ENCODE measurements around the gene SYNE1. TPM values are rescaled to one million over a fixed set of nuclear protein-coding genes. Genes with fewer than 3 reads are reported as not detected.

SYNE1 gene
- polyA plus RNA-seq, 1 donor from 2014 or later: 38.5 TPM

DNA sequence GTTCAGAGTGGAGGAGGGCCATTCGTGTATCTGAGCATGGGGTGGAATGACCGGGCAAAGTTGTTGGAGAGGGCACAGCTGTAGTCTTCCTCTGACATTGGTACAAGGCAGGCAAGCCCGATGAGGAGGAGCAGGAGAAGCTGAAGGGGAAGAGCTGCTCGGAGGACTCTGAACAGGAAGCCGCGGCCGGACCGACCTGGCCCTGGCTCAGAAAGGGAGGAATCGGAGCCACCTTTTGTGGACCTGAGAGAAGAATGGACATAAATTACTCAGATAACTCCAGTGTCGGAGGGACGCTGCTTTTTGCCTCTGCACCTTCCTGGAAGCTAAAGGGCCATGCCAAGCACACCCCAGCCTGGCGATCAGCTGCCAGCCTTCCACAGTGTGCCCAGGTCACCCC lies 514.7 kb downstream of the SYNE1 start:
- H3K4me2 ChIP-seq (ENCODE audit: low read length): no peak overlapping the region
- no peaks in the 10 kb centered on the region for H4K20me1 ChIP-seq (ENCODE audit: insufficient read depth)
- no peaks in the 10 kb centered on the region for H3K27me3 ChIP-seq (ENCODE audit: insufficient read depth, low read depth, low read length)
- no peak overlapping the region for H2AFZ ChIP-seq (ENCODE audit: low read depth, low read length)
- no peaks in the 10 kb centered on the region for H3K9me2 ChIP-seq (ENCODE audit: insufficient read depth, low read length)
- H3F3A ChIP-seq (ENCODE audit: insufficient read depth, low read length, poor library complexity, severe bottlenecking): no peaks in the 10 kb centered on the region
- H3K4me3 ChIP-seq (ENCODE audit: low read length): no peak overlapping the region
- TF ChIP-seq TAF1 (IDR thresholded peaks at IDR 0.05; ENCODE audit: low read depth) (no peak), CTCF (IDR thresholded peaks at IDR 0.05; ENCODE audit: poor library complexity, severe bottlenecking) (no peak), MXI1 (conservative IDR thresholded peaks at IDR 0.05; ENCODE audit: poor library complexity, severe bottlenecking) (no peak), POLR2AphosphoS5 (IDR thresholded peaks at IDR 0.05) (no peak), RAD21 (conservative IDR thresholded peaks at IDR 0.05) (no peak), SMC3 (conservative IDR thresholded peaks at IDR 0.05; ENCODE audit: poor library complexity) (no peak), EZH2 (IDR thresholded peaks at IDR 0.05; ENCODE audit: borderline replicate concordance, insufficient read depth, low read length, poor library complexity, severe bottlenecking) (no peak), EP300 (conservative IDR thresholded peaks at IDR 0.05; ENCODE audit: poor library complexity, severe bottlenecking) (no peak)
- TF ChIP-seq, protein P1, sequence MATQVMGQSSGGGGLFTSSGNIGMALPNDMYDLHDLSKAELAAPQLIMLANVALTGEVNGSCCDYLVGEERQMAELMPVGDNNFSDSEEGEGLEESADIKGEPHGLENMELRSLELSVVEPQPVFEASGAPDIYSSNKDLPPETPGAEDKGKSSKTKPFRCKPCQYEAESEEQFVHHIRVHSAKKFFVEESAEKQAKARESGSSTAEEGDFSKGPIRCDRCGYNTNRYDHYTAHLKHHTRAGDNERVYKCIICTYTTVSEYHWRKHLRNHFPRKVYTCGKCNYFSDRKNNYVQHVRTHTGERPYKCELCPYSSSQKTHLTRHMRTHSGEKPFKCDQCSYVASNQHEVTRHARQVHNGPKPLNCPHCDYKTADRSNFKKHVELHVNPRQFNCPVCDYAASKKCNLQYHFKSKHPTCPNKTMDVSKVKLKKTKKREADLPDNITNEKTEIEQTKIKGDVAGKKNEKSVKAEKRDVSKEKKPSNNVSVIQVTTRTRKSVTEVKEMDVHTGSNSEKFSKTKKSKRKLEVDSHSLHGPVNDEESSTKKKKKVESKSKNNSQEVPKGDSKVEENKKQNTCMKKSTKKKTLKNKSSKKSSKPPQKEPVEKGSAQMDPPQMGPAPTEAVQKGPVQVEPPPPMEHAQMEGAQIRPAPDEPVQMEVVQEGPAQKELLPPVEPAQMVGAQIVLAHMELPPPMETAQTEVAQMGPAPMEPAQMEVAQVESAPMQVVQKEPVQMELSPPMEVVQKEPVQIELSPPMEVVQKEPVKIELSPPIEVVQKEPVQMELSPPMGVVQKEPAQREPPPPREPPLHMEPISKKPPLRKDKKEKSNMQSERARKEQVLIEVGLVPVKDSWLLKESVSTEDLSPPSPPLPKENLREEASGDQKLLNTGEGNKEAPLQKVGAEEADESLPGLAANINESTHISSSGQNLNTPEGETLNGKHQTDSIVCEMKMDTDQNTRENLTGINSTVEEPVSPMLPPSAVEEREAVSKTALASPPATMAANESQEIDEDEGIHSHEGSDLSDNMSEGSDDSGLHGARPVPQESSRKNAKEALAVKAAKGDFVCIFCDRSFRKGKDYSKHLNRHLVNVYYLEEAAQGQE (IDR thresholded peaks at IDR 0.05; ENCODE audit: borderline replicate concordance): no peak
- no peaks in the 10 kb centered on the region for H3K9me3 ChIP-seq (ENCODE audit: low read length)
- peaks cover 8% of the 10 kb centered on the region for H3K36me3 ChIP-seq (ENCODE audit: insufficient read depth, low read length)
- H3K27ac ChIP-seq (ENCODE audit: low read length): no peak overlapping the region
- H3K79me2 ChIP-seq (replicated peaks; ENCODE audit: insufficient read depth, low read length): no peaks in the 10 kb centered on the region
- no peak overlapping the region for H3K9ac ChIP-seq (ENCODE audit: low read length)

DNA sequence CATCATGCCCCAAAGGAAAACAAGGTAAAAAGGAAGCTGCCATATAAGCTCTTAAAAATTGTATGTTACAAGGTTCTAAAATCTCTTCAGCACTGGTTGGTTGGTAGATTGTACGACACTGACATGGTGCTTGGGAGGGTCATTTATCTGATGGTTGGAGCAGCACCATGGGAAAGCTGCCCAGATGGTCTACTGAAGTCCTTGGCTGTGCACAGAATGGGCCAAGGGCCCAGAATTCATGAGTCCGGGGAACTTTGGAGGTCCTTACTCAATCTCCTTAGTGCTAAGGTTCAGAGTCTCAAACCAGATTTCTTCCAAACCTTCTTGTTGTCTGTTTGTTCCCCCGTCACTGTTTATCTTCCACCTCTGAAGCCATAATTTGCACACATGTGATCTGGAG lies 515.3 kb downstream of the SYNE1 start:
- Histone ChIP-seq H3F3A (ENCODE audit: insufficient read depth, low read length, poor library complexity, severe bottlenecking) (no peaks in the 10 kb centered on the region), H3K9me3 (ENCODE audit: low read length) (no peaks in the 10 kb centered on the region), H3K9ac (ENCODE audit: low read length) (no peak overlapping the region), H2AFZ (ENCODE audit: low read depth, low read length) (no peak overlapping the region), H3K79me2 (replicated peaks; ENCODE audit: insufficient read depth, low read length) (no peaks in the 10 kb centered on the region), H3K9me2 (ENCODE audit: insufficient read depth, low read length) (no peaks in the 10 kb centered on the region), H3K4me3 (ENCODE audit: low read length) (no peak overlapping the region), H3K27ac (ENCODE audit: low read length) (no peak overlapping the region), H4K20me1 (ENCODE audit: insufficient read depth) (no peaks in the 10 kb centered on the region), H3K36me3 (ENCODE audit: insufficient read depth, low read length) (peaks cover 8% of the 10 kb centered on the region), H3K4me2 (ENCODE audit: low read length) (no peak overlapping the region), H3K27me3 (ENCODE audit: insufficient read depth, low read depth, low read length) (no peaks in the 10 kb centered on the region)
- TF ChIP-seq, protein P1 (IDR thresholded peaks at IDR 0.05; ENCODE audit: borderline replicate concordance): no peak
- no peak for TF ChIP-seq POLR2AphosphoS5 (IDR thresholded peaks at IDR 0.05)
- TF ChIP-seq CTCF (IDR thresholded peaks at IDR 0.05; ENCODE audit: poor library complexity, severe bottlenecking): no peak
- no peak for TF ChIP-seq EZH2 (IDR thresholded peaks at IDR 0.05; ENCODE audit: borderline replicate concordance, insufficient read depth, low read length, poor library complexity, severe bottlenecking)
- TF ChIP-seq MXI1 (conservative IDR thresholded peaks at IDR 0.05; ENCODE audit: poor library complexity, severe bottlenecking): no peak
- no peak for TF ChIP-seq RAD21 (conservative IDR thresholded peaks at IDR 0.05)
- no peak for TF ChIP-seq SMC3 (conservative IDR thresholded peaks at IDR 0.05; ENCODE audit: poor library complexity)
- TF ChIP-seq EP300 (conservative IDR thresholded peaks at IDR 0.05; ENCODE audit: poor library complexity, severe bottlenecking): no peak
- TF ChIP-seq TAF1 (IDR thresholded peaks at IDR 0.05; ENCODE audit: low read depth): no peak
